ENCODE measurements around the gene ACSL3. TPM values are rescaled to one million over a fixed set of nuclear protein-coding genes. Genes with fewer than 3 reads are reported as not detected.

Gene ACSL3
- total RNA-seq, 1 donor from 2014 or later = 74.0 TPM

DNA sequence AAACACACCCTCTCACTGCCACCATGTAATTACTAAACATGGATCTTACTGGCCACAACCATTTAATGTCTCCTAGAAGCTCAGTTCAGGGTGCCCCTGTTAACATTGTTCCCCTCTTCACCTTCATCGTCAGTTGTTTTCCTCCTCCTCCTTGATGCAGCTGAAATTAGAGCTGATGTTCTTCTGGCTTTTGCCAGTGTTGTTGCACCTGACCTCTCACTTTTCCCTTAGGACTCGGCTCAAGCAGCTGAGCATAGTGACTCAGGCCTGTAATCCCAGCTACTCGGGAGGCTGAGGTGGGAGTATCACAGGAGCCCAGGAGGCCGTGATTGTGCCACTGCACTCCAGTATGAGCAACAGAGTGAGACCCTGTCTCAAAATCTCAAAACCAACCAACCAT is 70.8 kb downstream of the ACSL3 start:
- Mint-ChIP-seq H3K4me1 (ENCODE audit: low read depth) (no peaks in the 10 kb centered on the region), H3K9me3 (peaks cover 3% of the 10 kb centered on the region), H3K36me3 (ENCODE audit: low read depth) (peaks cover 64% of the 10 kb centered on the region), H3K27me3 (ENCODE audit: low read depth) (no peaks in the 10 kb centered on the region), H3K27ac (no peak overlapping the region), H3K4me3 (ENCODE audit: low read depth) (no peak overlapping the region)
- intact Hi-C loops (cut with micrococcal nuclease) = no loop called here
- no peak for DNase-seq (ENCODE audit: low spot score)

DNA sequence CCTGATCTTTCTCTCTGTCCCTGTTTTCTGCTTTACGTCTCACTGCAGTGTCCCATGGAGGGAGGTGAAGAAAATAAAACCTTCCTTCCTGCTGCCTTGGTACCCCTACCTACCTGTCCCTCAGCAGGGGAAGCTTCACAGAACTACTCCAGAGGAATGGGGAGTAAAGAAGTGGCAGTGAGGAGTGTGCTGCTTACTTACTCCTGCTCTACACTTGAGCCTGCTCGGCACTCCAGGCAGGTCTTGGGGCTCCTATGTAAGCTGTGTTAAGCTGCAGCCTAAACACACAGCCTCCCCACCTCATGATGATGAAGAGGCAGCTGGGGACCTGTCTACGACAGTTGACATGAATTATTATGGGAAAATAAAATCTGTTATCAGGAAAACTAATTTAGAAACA is 72.6 kb downstream of the ACSL3 start:
- Mint-ChIP-seq H3K4me3 (ENCODE audit: low read depth) (no peak overlapping the region), H3K27me3 (ENCODE audit: low read depth) (no peaks in the 10 kb centered on the region), H3K27ac (no peak overlapping the region), H3K4me1 (ENCODE audit: low read depth) (no peaks in the 10 kb centered on the region), H3K36me3 (ENCODE audit: low read depth) (peaks cover 66% of the 10 kb centered on the region), H3K9me3 (peaks cover 18% of the 10 kb centered on the region)
- intact Hi-C loops (cut with micrococcal nuclease) = no loop called here
- DNase-seq (ENCODE audit: low spot score) = no peak

DNA sequence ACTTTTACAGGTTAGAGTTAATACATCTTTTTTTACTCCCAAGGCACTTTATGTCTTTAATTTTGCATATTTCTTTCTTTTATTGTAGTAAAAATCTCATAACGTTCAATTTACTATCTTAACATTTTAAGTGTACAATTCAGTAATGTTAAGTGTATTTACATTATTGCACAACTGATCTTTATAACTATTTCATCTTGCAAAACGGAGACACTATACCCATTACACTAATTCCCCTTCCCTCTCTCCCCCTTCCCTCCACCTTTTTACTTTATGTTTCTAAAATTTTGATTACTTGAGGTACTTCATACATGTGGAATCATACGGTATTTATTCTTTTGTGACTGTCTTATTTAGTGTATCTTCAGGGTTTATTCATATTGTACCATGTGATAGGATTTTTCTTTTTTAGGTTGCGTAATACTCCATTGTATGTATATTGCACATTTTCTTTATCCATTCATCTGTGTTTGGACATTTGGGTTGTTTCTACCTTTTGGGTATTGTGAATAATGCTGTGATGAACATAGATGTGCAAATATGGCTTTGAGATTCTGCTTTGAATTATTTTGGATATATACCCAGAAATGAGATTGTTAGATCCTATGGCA is 75.0 kb downstream of the ACSL3 start:
- Mint-ChIP-seq H3K27me3 (ENCODE audit: low read depth) (no peaks in the 10 kb centered on the region), H3K36me3 (ENCODE audit: low read depth) (peaks cover 67% of the 10 kb centered on the region), H3K4me1 (ENCODE audit: low read depth) (peaks cover 3% of the 10 kb centered on the region), H3K4me3 (ENCODE audit: low read depth) (no peak overlapping the region), H3K27ac (no peak overlapping the region), H3K9me3 (peaks cover 21% of the 10 kb centered on the region)
- DNase-seq (ENCODE audit: low spot score) = no peak
- intact Hi-C loops (cut with micrococcal nuclease) = no loop called here

DNA sequence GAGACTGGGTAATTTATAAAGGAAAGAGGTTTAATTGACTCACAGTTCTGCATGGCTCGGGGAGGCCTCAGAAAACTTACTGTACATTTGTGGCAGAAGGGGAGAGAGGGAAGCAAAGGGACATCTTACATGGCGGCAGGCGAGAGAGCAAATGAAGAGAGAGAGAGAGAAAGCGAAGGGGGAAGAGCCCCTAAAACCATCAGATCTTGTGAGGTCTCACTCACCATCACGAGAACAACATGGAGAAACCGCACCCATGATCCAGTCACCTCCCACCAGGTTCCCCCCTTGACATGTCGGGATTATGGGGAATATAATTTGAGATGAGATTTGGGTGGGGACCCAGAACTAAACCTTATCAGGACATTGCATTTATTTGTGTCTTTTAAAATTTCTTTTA is 75.9 kb downstream of the ACSL3 start:
- Mint-ChIP-seq H3K27ac (no peak overlapping the region), H3K4me1 (ENCODE audit: low read depth) (peaks cover 3% of the 10 kb centered on the region), H3K9me3 (peaks cover 21% of the 10 kb centered on the region), H3K27me3 (ENCODE audit: low read depth) (no peaks in the 10 kb centered on the region), H3K4me3 (ENCODE audit: low read depth) (no peak overlapping the region), H3K36me3 (ENCODE audit: low read depth) (peaks cover 67% of the 10 kb centered on the region)
- intact Hi-C loops (cut with micrococcal nuclease) = no loop called here
- no peak for DNase-seq (ENCODE audit: low spot score)

DNA sequence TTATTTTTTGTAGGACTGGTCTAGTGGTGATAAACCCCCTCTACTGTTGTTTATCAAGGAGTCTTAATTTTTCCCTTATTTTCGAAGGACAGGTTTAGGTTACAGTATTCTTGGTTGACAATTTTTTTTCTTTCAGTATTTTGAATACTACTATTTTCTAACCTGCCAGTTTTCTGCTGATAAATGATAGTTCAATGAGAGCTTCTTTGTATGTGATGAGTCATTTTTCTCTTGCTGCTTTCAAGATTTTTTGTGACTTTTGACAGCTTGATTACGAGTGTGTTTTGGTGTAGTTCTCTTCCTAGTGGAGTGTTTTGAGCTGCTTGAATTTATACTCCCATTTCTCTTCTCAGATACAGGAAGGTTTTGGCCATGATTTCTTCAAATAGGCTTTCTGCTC is 77.5 kb downstream of the ACSL3 start:
- intact Hi-C loops (cut with micrococcal nuclease) = loop anchor here (2.0 kb wide), 1 partner anchor 248 kb away; no protein-coding TSS in a partner anchor
- no peaks in the 10 kb centered on the region for H3K27me3 Mint-ChIP-seq (ENCODE audit: low read depth)
- DNase-seq (ENCODE audit: low spot score) = no peak
- peaks cover 8% of the 10 kb centered on the region for H3K4me1 Mint-ChIP-seq (ENCODE audit: low read depth)
- H3K9me3 Mint-ChIP-seq = peaks cover 21% of the 10 kb centered on the region
- peaks cover 60% of the 10 kb centered on the region for H3K36me3 Mint-ChIP-seq (ENCODE audit: low read depth)
- no peak overlapping the region for H3K27ac Mint-ChIP-seq
- H3K4me3 Mint-ChIP-seq (ENCODE audit: low read depth) = no peak overlapping the region

DNA sequence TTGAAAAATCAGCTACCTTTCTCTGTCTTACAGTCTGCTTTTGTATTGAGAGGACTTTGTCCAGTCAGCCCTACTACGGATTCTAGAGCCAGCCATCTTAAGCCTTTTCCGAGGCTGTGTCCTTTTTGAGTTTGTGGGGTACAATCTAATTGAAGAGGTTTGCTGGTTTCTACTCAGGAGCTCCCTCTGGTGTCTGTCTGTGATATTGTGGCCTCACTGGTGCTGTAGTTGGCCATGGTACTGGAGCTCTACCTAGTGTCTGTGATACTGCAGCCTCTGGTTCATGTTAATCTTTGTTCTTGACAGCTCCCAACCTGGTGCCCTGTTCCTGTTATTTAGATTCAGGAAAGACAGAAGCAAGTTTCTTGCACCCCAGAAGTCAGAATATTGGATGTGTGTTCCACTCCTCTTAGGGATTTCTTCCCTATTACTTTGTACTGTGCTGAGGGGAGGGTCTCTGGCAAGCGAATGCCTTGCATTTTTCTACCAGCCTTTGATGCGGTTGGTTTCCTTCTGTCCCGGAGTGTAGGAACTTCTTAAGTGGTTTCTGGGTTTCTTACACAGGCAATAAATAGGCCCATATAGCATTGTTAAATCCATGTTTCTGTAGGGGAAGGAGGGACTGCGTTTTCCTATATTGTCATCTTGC is 78.5 kb downstream of the ACSL3 start:
- Mint-ChIP-seq H3K36me3 (ENCODE audit: low read depth) (peaks cover 55% of the 10 kb centered on the region), H3K4me1 (ENCODE audit: low read depth) (peaks cover 17% of the 10 kb centered on the region), H3K27me3 (ENCODE audit: low read depth) (no peaks in the 10 kb centered on the region), H3K4me3 (ENCODE audit: low read depth) (no peak overlapping the region), H3K9me3 (peaks cover 21% of the 10 kb centered on the region), H3K27ac (no peak overlapping the region)
- intact Hi-C loops (cut with micrococcal nuclease) = loop anchor here (1.0 to 2.0 kb wide), 2 partner anchors 231 to 249 kb away; no protein-coding TSS in a partner anchor
- peak; percentile 53 for DNase-seq (ENCODE audit: low spot score)

DNA sequence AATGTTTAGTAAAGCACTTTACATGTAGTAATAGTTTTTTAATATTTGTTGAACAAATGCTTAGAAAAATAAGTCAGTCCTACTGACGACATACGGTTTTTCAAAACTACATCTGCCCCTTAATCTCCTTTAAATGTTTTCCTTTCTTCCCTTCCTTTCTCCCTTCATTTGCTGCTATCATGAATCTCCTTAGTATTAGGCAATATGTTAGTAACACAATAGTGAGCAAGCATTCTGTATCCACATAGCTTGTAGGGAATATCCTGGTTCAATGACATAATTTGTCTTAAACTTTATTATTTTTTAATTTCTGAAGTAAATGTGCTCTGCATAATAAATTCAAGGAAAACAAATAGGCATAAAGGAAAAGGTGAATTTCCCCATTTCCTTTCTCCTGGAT is 79.1 kb downstream of the ACSL3 start:
- no peak for DNase-seq (ENCODE audit: low spot score)

DNA sequence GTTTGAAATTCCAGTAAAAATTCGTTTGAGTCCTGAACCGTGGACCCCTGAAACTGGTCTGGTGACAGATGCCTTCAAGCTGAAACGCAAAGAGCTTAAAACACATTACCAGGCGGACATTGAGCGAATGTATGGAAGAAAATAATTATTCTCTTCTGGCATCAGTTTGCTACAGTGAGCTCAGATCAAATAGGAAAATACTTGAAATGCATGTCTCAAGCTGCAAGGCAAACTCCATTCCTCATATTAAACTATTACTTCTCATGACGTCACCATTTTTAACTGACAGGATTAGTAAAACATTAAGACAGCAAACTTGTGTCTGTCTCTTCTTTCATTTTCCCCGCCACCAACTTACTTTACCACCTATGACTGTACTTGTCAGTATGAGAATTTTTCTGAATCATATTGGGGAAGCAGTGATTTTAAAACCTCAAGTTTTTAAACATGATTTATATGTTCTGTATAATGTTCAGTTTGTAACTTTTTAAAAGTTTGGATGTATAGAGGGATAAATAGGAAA is 80.7 kb downstream of the ACSL3 start:
- Mint-ChIP-seq H3K9me3 (peaks cover 20% of the 10 kb centered on the region), H3K27me3 (ENCODE audit: low read depth) (no peaks in the 10 kb centered on the region), H3K4me3 (ENCODE audit: low read depth) (no peak overlapping the region), H3K27ac (no peak overlapping the region), H3K36me3 (ENCODE audit: low read depth) (peaks cover 40% of the 10 kb centered on the region), H3K4me1 (ENCODE audit: low read depth) (peaks cover 17% of the 10 kb centered on the region)
- intact Hi-C loops (cut with micrococcal nuclease) = no loop called here
- DNase-seq (ENCODE audit: low spot score) = no peak

More for the DNA sequence above, 79.1 kb downstream of the ACSL3 start:
- Mint-ChIP-seq H3K36me3 (ENCODE audit: low read depth) (peaks cover 50% of the 10 kb centered on the region), H3K4me1 (ENCODE audit: low read depth) (peaks cover 17% of the 10 kb centered on the region), H3K27me3 (ENCODE audit: low read depth) (no peaks in the 10 kb centered on the region), H3K4me3 (ENCODE audit: low read depth) (no peak overlapping the region), H3K27ac (no peak overlapping the region), H3K9me3 (peaks cover 21% of the 10 kb centered on the region)
- intact Hi-C loops (cut with micrococcal nuclease) = loop anchor here (1.0 to 2.0 kb wide), 2 partner anchors 232 to 249 kb away; no protein-coding TSS in a partner anchor

DNA sequence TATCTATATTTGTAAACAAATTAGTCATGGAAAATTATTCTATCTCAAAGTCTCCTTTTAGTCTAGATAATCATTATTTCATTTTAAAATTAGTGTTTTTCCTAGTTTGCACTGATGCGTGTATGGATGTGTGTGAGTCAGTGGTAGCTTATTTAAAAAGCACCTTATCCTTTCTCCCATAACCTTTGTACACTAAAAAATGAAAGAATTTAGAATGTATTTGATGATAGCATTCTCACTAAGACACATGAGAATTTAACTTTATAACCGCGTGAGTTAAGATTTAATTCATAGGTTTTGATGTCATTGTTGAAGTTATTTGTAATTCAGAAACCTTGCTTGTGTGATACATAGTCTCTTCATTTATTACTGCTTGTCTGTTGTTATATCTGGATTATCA is 81.7 kb downstream of the ACSL3 start:
- Mint-ChIP-seq H3K9me3 (peaks cover 13% of the 10 kb centered on the region), H3K27ac (no peak overlapping the region), H3K27me3 (ENCODE audit: low read depth) (no peaks in the 10 kb centered on the region), H3K4me3 (ENCODE audit: low read depth) (no peak overlapping the region), H3K36me3 (ENCODE audit: low read depth) (peaks cover 30% of the 10 kb centered on the region), H3K4me1 (ENCODE audit: low read depth) (peaks cover 17% of the 10 kb centered on the region)
- DNase-seq (ENCODE audit: low spot score) = no peak
- intact Hi-C loops (cut with micrococcal nuclease) = no loop called here

DNA sequence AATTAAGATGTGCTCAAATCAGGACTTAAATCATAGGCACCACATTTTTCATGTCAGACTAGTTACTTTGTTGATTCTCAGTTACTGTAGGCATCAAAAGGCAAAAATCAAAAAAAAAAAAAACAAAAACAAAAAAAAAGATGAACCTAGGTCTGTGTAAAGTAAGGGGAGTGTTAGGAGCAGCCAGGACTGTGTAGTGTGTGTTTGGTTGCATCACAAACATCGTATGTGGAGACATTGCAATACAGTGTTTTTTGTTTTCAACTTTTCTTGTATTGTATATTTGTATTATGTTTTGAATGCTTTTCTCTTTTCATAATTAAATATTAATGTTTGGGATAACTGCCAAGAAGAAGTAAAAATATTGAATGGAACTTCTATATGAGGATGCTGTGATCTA is 82.1 kb downstream of the ACSL3 start:
- intact Hi-C loops (cut with micrococcal nuclease) = no loop called here
- H3K27ac Mint-ChIP-seq = no peak overlapping the region
- no peaks in the 10 kb centered on the region for H3K27me3 Mint-ChIP-seq (ENCODE audit: low read depth)
- no peak overlapping the region for H3K4me3 Mint-ChIP-seq (ENCODE audit: low read depth)
- peaks cover 17% of the 10 kb centered on the region for H3K4me1 Mint-ChIP-seq (ENCODE audit: low read depth)
- peaks cover 26% of the 10 kb centered on the region for H3K36me3 Mint-ChIP-seq (ENCODE audit: low read depth)
- peaks cover 8% of the 10 kb centered on the region for H3K9me3 Mint-ChIP-seq
- DNase-seq (ENCODE audit: low spot score) = no peak

DNA sequence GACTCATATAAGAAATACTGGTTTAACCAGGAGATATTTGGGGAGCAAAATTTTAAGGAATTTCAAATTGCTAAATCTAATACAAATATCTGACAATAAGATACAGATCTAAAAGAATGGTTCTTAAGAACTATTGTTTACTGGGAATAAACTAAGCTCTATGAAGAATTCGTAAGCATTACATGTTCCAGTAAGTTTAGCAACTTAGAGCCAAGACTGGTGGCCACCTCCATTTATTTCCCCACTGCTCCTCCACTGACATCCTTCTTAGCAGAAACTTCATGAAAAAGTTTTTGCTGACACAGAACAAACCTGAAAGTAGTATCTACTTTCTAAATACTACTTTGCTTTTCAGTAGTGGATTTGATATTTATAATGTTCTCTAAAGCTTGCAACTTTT is 83.0 kb downstream of the ACSL3 start:
- H3K4me3 Mint-ChIP-seq (ENCODE audit: low read depth) = no peak overlapping the region
- H3K27ac Mint-ChIP-seq = no peak overlapping the region
- DNase-seq (ENCODE audit: low spot score) = no peak
- H3K4me1 Mint-ChIP-seq (ENCODE audit: low read depth) = peaks cover 17% of the 10 kb centered on the region
- H3K9me3 Mint-ChIP-seq = peaks cover 4% of the 10 kb centered on the region
- intact Hi-C loops (cut with micrococcal nuclease) = no loop called here
- H3K27me3 Mint-ChIP-seq (ENCODE audit: low read depth) = no peaks in the 10 kb centered on the region
- H3K36me3 Mint-ChIP-seq (ENCODE audit: low read depth) = peaks cover 17% of the 10 kb centered on the region

DNA sequence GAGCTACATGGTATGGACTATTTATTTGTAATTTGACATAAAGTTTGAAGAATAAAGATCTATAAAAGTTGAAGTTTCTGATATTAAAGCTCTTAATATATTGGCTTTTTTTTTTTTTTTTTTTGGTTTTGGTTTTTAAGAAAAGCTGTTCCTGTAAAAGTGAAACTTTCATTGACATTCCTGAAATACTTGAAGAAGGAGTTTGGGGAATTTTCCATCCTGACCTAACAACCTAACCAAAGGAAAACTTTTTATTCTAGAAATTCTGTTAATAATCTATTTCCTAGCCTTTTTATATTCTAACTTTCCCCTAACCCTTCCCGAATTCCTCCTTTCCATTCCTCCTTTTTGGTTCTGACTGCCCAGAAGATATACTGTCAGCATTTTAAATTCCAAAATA is 83.7 kb downstream of the ACSL3 start:
- DNase-seq (ENCODE audit: low spot score) = no peak
- intact Hi-C loops (cut with micrococcal nuclease) = no loop called here
- Mint-ChIP-seq H3K27me3 (ENCODE audit: low read depth) (no peaks in the 10 kb centered on the region), H3K4me1 (ENCODE audit: low read depth) (peaks cover 14% of the 10 kb centered on the region), H3K4me3 (ENCODE audit: low read depth) (no peak overlapping the region), H3K9me3 (no peaks in the 10 kb centered on the region), H3K27ac (no peak overlapping the region), H3K36me3 (ENCODE audit: low read depth) (peaks cover 11% of the 10 kb centered on the region)

DNA sequence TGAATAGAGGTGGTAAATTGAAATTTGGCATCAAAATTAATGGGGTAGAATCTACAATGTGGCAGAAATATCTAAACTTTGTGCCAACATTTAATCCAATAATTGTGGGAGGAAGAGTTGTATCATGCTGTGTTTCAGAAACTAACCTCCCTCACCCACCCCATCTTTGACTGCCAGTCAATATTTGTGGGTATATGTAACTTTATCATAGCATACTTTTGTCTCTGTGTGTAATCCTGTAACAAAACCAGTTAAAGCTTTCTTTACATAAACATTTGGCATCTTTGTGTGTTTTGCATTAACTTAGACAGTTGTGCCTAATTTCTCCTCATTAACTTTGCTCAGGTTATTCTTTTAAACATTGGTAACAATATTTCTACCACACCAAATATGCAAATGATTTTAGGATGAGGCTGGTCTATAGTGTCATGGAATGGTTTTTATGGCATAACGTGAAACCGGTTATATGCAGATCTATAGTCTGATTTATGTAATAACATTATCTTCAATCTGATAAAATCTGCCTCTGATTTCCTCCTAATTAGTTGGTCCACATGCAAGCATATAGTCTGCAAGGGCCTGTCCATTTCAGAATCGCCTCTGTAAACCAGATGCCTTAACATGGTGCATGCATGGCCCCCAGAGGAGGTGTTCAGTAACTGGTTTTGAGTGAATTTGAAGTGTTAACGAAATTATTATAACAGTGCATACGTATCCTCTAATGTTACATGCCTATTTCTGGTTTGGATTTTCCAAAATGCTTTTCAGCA is 84.3 kb downstream of the ACSL3 start:
- DNase-seq (ENCODE audit: low spot score) = no peak
- Mint-ChIP-seq H3K4me1 (ENCODE audit: low read depth) (peaks cover 14% of the 10 kb centered on the region), H3K36me3 (ENCODE audit: low read depth) (peaks cover 8% of the 10 kb centered on the region), H3K27me3 (ENCODE audit: low read depth) (no peaks in the 10 kb centered on the region), H3K27ac (no peak overlapping the region), H3K9me3 (no peaks in the 10 kb centered on the region), H3K4me3 (ENCODE audit: low read depth) (no peak overlapping the region)
- intact Hi-C loops (cut with micrococcal nuclease) = no loop called here
